ENCODE measurements around the gene DGKQ. TPM values are rescaled to one million over a fixed set of nuclear protein-coding genes. Genes with fewer than 3 reads are reported as not detected.

The DGKQ gene
- total and polyA plus RNA-seq, 4 experiments from 2014 or later = 1.9 to 29.6 (median 18.2) TPM

- Mint-ChIP-seq H3K36me3 (peaks cover 0 to 4% of the 10 kb centered on the region in 2 donors), H3K27ac (peak overlapping the region in 4 of 7 donors; percentile 10 to 74 (median 54)), H3K27me3 (peaks cover 4 to 10% of the 10 kb centered on the region in 2 donors), H3K4me1 (peaks cover 6 to 17% (median 12%) of the 10 kb centered on the region in 4 donors), H3K4me3 (peak overlapping the region in 7 of 8 donors; percentile 40 to 73 (median 56)), H3K9me3 (peaks cover 0 to 1% (median 0%) of the 10 kb centered on the region in 8 donors)
- intact Hi-C loops (cut with micrococcal nuclease) = loop anchor here (5.0 kb wide), 1 partner anchor 234 kb away; the partner anchor contains the start of gene CTBP1
- CTCF ChIA-PET (ENCODE audit: partially characterized antibody) = no interaction called here
- Histone ChIP-seq H3K27me3 (ENCODE audit: insufficient read depth, low read length) (peaks cover 5% of the 10 kb centered on the region), H3K9me3 (ENCODE audit: control insufficient read depth in 1 of 2, low read length in 2 of 2) (no peaks in the 10 kb centered on the region), H3K4me3 (ENCODE audit: low read length in 2 of 2) (no peak overlapping the region), H3K27ac (ENCODE audit: low read depth, low read length) (no peak overlapping the region), H3K4me1 (ENCODE audit: insufficient read depth, low read length) (peaks cover 24% of the 10 kb centered on the region), H3K36me3 (ENCODE audit: insufficient read depth, low read length) (no peaks in the 10 kb centered on the region)
- DNase-seq = no peak
- POLR2A ChIA-PET (ENCODE audit: partially characterized antibody) = interaction anchor here (1.6 kb wide), 1 partner anchor 232 kb away, joined by 4 read pairs; no protein-coding TSS in a partner anchor
Observed at GRCh38 chr4:1013225-1014073, 40.1 kb upstream of the DGKQ start.

GRCh38 chr4:1012034-1012739, 38.8 kb upstream of the DGKQ start:
- DNase-seq = peak; percentile 25 to 60 (median 30)
- Histone ChIP-seq H3K27ac (ENCODE audit: low read depth, low read length) (no peak overlapping the region), H3K4me1 (ENCODE audit: insufficient read depth, low read length) (peaks cover 25% of the 10 kb centered on the region), H3K9me3 (ENCODE audit: control insufficient read depth in 1 of 2, low read length in 2 of 2) (no peaks in the 10 kb centered on the region), H3K4me3 (ENCODE audit: low read length in 2 of 2) (peak overlapping the region in 1 of 2 donors; percentile 43), H3K27me3 (ENCODE audit: insufficient read depth, low read length) (peaks cover 7% of the 10 kb centered on the region), H3K36me3 (ENCODE audit: insufficient read depth, low read length) (no peaks in the 10 kb centered on the region)
- peak overlapping the region; percentile 44 to 83 (median 70) for H3K4me3 Mint-ChIP-seq
- H3K27ac Mint-ChIP-seq = peak overlapping the region in 2 of 7 donors; percentile 64 to 68
- intact Hi-C loops (cut with micrococcal nuclease) = loop anchor here (5.0 kb wide), 1 partner anchor 235 kb away; the partner anchor contains the start of gene CTBP1
- H3K27me3 Mint-ChIP-seq = peaks cover 9 to 15% of the 10 kb centered on the region in 2 donors
- H3K4me1 Mint-ChIP-seq = peaks cover 6 to 17% (median 13%) of the 10 kb centered on the region in 4 donors
- ChIA-PET POLR2A (ENCODE audit: partially characterized antibody) (interaction anchor here (0.7 to 2.4 kb wide), 4 partner anchors 43 to 335 kb away, joined by 4 to 12 read pairs (median 6); partner anchors contain the start of gene UVSSA), CTCF (ENCODE audit: partially characterized antibody) (no interaction called here)
- peaks cover 0 to 4% (median 0%) of the 10 kb centered on the region in 8 donors for H3K9me3 Mint-ChIP-seq
- H3K36me3 Mint-ChIP-seq = peaks cover 0 to 4% of the 10 kb centered on the region in 2 donors

GRCh38 chr4:1011666-1012033, 38.3 kb upstream of the DGKQ start:
- CTCF ChIA-PET (ENCODE audit: partially characterized antibody) = no interaction called here
- POLR2A ChIA-PET (ENCODE audit: partially characterized antibody) = interaction anchor here (1.6 to 2.4 kb wide), 4 partner anchors 44 to 335 kb away, joined by 4 to 12 read pairs (median 9); partner anchors contain the start of genes GAK, TMEM175 and UVSSA
- no peaks in the 10 kb centered on the region for H3K9me3 ChIP-seq (ENCODE audit: control insufficient read depth in 1 of 2, low read length in 2 of 2)
- Mint-ChIP-seq H3K9me3 (peaks cover 0 to 8% (median 1%) of the 10 kb centered on the region in 8 donors), H3K27ac (peak overlapping the region in 1 of 7 donors; percentile 64), H3K36me3 (peaks cover 0 to 4% of the 10 kb centered on the region in 2 donors), H3K4me1 (peaks cover 6 to 17% (median 13%) of the 10 kb centered on the region in 4 donors), H3K27me3 (peaks cover 11 to 20% of the 10 kb centered on the region in 2 donors), H3K4me3 (peak overlapping the region in 2 of 8 donors; percentile 35 to 73)
- no peaks in the 10 kb centered on the region for H3K36me3 ChIP-seq (ENCODE audit: insufficient read depth, low read length)
- peaks cover 7% of the 10 kb centered on the region for H3K27me3 ChIP-seq (ENCODE audit: insufficient read depth, low read length)
- peaks cover 25% of the 10 kb centered on the region for H3K4me1 ChIP-seq (ENCODE audit: insufficient read depth, low read length)
- intact Hi-C loops (cut with micrococcal nuclease) = loop anchor here (2.0 to 5.0 kb wide), 3 partner anchors 25 to 335 kb away; partner anchors contain the start of genes CTBP1, IDUA and UVSSA
- no peak for DNase-seq
- H3K27ac ChIP-seq (ENCODE audit: low read depth, low read length) = no peak overlapping the region
- no peak overlapping the region for H3K4me3 ChIP-seq (ENCODE audit: low read length in 2 of 2)

GRCh38 chr4:1011022-1011665, 37.8 kb upstream of the DGKQ start, which contains the start of gene FGFRL1:
FGFRL1 (plus strand) TSS chr4:1011626; CDS start chr4:1012486, 860 bp downstream.
- POLR2A ChIA-PET (ENCODE audit: partially characterized antibody) = interaction anchor here (1.0 to 2.5 kb wide), 9 partner anchors 24 to 701 kb away, joined by 3 to 19 read pairs (median 8); partner anchors contain the start of genes ATP5ME, DGKQ, GAK and IDUA
- CTCF ChIA-PET (ENCODE audit: partially characterized antibody) = no interaction called here

GRCh38 chr4:1010395-1011021, 37.1 kb upstream of the DGKQ start:
- CTCF ChIA-PET (ENCODE audit: partially characterized antibody) = no interaction called here
- Histone ChIP-seq H3K36me3 (ENCODE audit: insufficient read depth, low read length) (no peaks in the 10 kb centered on the region), H3K27me3 (ENCODE audit: insufficient read depth, low read length) (peaks cover 7% of the 10 kb centered on the region), H3K9me3 (ENCODE audit: control insufficient read depth in 1 of 2, low read length in 2 of 2) (no peaks in the 10 kb centered on the region), H3K27ac (ENCODE audit: low read depth, low read length) (peak overlapping the region; percentile 76), H3K4me3 (ENCODE audit: low read length in 2 of 2) (peak overlapping the region; percentile 22 to 75), H3K4me1 (ENCODE audit: insufficient read depth, low read length) (peaks cover 25% of the 10 kb centered on the region)
- Mint-ChIP-seq H3K4me1 (peaks cover 6 to 17% (median 13%) of the 10 kb centered on the region in 4 donors), H3K36me3 (peaks cover 0 to 4% of the 10 kb centered on the region in 2 donors), H3K4me3 (peak overlapping the region; percentile 85 to 94 (median 90)), H3K9me3 (peaks cover 0 to 8% (median 1%) of the 10 kb centered on the region in 8 donors), H3K27ac (peak overlapping the region; percentile 94 to 98 (median 97)), H3K27me3 (peaks cover 16 to 27% of the 10 kb centered on the region in 2 donors)
- DNase-seq = peak; percentile 73 to 84 (median 78)
- POLR2A ChIA-PET (ENCODE audit: partially characterized antibody) = interaction anchor here (1.0 to 2.5 kb wide), 9 partner anchors 24 to 701 kb away, joined by 3 to 19 read pairs (median 8); partner anchors contain the start of genes ATP5ME, DGKQ, GAK and IDUA
- intact Hi-C loops (cut with micrococcal nuclease) = loop anchor here (1.0 to 5.0 kb wide), 4 partner anchors 24 to 336 kb away; partner anchors contain the start of genes CTBP1, IDUA and UVSSA

More at GRCh38 chr4:1011022-1011665, 37.8 kb upstream of the DGKQ start, which contains the start of gene FGFRL1:
- DNase-seq = peak; percentile 86 to 90 (median 87)
- Histone ChIP-seq H3K27ac (ENCODE audit: low read depth, low read length) (peak within 1 kb of the TSS; percentile 76), H3K4me3 (ENCODE audit: low read length in 2 of 2) (peak within 1 kb of the TSS; percentile 22 to 75), H3K27me3 (ENCODE audit: insufficient read depth, low read length) (peaks cover 7% of the 10 kb centered on the region), H3K36me3 (ENCODE audit: insufficient read depth, low read length) (no peaks in the 10 kb centered on the region), H3K4me1 (ENCODE audit: insufficient read depth, low read length) (peaks cover 25% of the 10 kb centered on the region), H3K9me3 (ENCODE audit: control insufficient read depth in 1 of 2, low read length in 2 of 2) (no peaks in the 10 kb centered on the region)
- Mint-ChIP-seq H3K36me3 (peaks cover 0 to 4% of the 10 kb centered on the region in 2 donors), H3K4me1 (peaks cover 6 to 17% (median 13%) of the 10 kb centered on the region in 4 donors), H3K27ac (peak within 1 kb of the TSS; percentile 94 to 98 (median 97)), H3K27me3 (peaks cover 14 to 23% of the 10 kb centered on the region in 2 donors), H3K9me3 (peaks cover 0 to 8% (median 1%) of the 10 kb centered on the region in 8 donors), H3K4me3 (peak within 1 kb of the TSS; percentile 85 to 94 (median 90))
- intact Hi-C loops (cut with micrococcal nuclease) = loop anchor here (2.0 to 5.0 kb wide), 3 partner anchors 24 to 336 kb away; partner anchors contain the start of genes CTBP1, IDUA and UVSSA
